Pulmonary artery endothelial cell (primary cell): Measurements from ENCODE around the gene SOX5. TPM values are rescaled to one million over a fixed set of nuclear protein-coding genes. Genes with fewer than 3 reads are reported as not detected.
"Not testable (repeated sequence)": the region's sequence is repeated elsewhere in the genome, so short reads cannot be mapped to it uniquely, and the experiment has no call there.

Experiments used
- DNase-seq: peaks from one replicate; pipeline ENCODE4 v3.0.0-alpha.2; 2011; ENCODE audit warnings: low read depth, low spot score
- total RNA-seq: library from RNA; depleted of rRNA; stranded (reverse); fragments of >200 nt; gene quantifications from 2 replicates; pipeline ENCODE4 v1.2.3, GENCODE V29; 2014

Gene SOX5
- total RNA-seq, 1 donor from 2014 or later = 1.1 TPM

DNA sequence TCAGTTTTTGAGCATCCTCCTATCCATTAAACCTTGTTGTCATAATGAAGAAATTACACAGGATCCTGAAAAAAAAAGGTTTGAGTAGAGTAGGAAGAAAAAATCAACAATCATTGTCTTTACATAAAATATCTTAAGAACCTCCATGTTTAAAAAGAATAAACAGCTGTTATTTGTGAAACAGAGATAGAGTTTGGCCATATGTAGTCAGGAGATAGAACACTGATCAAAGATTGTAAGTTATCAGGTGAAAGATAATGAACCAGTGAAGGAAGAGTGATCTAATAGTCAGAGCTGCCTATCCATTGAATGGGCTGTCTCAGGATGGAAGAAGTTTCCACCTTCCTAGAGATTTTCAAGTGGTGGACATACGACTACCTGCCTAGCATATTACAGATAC lies 397.1 kb downstream of the SOX5 start:
- DNase-seq = no peak

DNA sequence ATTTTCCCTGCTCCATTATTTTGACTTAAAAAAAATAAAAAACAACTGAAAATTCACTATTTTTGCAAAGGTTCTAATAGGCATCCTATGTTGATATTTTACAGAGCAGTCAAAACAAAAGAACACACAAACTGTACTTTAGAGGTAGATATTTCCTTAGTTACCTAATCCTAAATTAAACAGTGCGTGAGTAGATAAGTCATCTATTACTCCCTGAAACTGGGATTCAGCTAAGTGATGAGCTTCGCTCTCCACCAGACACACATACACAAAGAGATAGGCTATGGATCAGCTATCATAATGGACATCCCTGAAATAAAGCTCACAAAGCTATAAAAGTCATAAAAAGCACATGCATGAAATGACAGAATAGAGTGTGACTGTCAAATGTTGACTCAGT lies 398.7 kb downstream of the SOX5 start:
- no peak for DNase-seq

DNA sequence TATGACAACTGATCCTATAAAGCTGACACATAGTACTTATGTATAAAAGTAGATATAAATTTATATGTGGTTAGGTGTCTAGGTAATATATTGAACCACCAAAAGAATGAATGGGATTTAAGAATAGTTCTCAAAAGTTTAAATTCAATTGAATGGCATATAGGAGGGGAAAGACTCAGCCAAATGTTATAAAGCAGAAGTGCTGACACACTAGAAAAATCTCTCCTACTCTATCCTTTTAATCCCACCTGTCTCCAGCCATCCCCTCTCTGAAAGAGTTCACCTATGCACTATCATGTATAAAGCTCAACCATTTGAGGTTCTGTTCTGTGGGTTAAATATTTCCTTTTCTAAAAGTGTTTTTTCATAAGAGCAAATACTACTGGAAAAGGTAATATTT lies 400.7 kb downstream of the SOX5 start:
- DNase-seq = no peak

DNA sequence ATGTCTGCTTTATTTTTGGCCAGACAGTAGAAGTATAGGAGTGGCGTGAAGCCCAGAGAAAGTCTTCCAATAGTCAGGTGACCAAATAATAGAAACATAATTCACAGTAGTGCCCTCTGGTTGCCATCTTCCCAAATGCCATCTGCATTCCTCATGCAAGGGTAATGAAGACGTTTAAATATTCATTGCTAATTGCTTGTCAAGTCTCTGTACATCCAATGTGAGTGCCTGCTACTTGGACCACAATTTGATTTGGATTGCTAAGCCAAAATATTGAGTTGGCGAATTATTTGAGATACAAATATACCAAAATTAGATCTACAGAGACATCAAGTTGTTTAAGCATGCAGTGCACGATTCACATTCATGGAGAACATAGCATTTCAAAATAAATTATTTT lies 402.7 kb downstream of the SOX5 start:
- DNase-seq = no peak

DNA sequence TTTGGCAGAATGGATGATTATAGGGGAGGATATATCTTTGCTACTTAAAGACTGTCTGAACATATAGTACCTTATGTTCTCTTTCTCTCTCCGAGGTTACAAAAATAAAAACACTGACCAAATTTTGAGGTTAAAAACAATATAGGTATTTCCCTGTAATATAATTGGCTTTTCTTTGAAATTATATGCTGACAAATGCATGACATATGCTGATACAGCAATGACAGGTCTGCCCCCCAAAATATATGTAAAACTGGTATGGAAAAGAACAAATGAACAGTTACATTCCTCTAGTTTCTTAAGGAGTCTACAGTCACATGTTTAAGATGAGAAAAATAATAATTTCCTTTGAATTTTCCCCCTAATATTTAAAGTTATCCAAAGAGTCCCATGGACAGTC lies 405.7 kb downstream of the SOX5 start:
- no peak for DNase-seq

DNA sequence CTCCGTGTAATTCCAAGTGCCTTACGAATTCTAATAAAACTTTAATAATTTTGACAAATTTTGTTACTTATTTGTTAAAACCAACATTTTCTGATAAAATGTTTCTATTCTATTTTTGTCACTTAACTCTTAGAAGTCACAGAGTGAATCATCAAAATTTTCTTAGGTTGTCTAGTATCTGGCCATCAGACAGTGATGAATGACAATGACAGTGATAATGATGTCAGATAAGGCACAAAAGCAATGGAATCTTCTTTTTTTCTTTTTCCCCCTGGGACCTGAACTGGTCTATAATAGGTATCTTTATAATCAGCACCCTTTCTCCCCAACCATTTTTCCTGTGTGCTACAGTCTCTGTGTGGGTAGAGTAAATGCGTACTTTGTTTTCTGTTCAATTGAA lies 407.3 kb downstream of the SOX5 start:
- no peak for DNase-seq

DNA sequence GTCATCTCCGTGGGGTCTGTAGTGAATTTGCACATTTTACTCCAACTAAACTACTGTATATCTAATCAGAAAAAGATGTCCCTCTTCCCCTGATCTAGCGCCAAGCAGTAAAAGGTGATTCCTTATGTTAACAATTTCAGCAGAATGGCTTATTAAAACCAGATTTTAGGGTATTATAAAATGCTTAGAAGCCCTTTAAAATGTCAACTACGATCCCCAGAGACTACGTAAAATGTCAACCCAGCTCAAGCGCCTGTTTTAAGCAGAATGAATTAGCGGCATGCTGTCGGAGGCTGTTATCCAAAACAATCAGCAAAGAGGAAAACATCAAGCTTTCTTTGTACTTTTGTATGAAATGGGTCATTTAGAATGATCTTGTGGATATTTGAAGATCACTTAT lies 408.9 kb downstream of the SOX5 start:
- no peak for DNase-seq

DNA sequence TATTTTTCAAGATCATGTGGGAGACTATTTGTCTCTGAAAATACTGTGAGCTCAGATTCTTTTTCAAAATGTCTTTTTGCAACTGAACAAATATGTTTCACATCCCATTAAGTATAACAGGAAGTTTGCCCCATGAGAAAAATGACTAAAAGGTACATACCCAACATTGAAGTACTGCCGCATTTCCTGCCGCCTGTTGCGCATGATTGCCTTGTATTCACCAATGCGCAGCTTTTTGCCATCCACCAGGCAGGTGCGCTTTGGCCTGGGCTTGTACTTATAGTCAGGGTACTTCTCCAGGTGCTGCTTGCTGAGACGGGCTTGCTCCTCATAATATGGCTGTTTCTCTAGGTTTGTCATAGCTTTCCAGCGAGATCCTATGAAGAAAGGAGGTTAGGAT lies 413.2 kb downstream of the SOX5 start:
- no peak for DNase-seq

DNA sequence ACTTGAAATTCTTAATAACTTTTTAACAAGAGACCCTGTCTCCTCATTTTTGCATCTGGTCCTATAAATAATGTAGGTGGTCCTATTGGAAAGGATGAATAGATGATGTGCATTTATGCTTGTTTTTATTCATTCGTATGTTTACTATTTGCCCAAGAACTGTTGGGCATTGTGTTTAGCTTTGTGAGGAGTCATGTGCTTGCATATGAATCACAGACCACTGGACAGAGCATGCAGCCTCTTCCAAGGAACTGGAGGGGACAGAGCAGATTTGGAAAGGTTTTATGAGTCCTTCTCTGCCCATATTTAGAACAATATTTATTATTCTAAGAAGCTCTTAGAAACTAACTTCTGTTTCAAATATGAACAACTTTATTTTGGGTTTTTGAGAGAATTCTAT lies 414.0 kb downstream of the SOX5 start:
- no peak for DNase-seq

DNA sequence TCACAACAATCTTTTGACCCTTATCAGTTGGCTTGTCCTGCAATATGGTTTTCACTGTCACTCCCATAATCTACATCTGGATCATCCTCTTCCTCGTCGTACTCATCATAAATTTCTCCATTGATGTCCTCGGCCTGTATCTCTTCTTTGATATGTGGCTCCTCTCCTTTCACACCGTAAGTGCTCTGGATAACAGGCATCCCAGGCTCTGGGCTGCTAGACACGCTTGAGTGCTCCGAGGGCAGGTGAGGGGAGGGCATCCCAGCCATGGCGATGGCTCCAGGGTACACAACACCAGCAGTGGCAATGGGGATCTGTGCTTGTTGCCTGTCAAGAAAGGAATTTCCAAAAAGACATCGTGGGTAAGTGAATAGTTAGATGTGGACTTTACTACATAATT lies 415.3 kb downstream of the SOX5 start:
- no peak for DNase-seq

DNA sequence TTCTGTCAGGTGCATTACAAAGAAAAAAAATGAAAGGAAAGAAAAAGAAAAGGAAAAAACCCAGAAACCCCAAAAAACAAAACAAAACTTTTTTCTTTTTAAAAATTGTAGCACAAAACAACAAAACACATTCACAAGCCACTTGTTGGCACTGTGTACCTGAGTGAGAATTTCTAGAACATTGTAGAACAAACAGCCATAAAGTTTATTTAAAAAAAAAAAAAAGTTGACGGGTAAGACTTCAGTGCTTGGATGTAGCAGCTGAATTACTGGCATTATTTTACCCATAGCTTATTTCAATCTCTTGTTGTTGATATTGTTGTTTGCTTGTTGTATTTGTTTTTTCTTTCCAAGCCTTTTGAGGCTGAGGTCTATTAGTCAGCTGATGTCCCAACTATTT lies 415.8 kb downstream of the SOX5 start:
- no peak for DNase-seq

DNA sequence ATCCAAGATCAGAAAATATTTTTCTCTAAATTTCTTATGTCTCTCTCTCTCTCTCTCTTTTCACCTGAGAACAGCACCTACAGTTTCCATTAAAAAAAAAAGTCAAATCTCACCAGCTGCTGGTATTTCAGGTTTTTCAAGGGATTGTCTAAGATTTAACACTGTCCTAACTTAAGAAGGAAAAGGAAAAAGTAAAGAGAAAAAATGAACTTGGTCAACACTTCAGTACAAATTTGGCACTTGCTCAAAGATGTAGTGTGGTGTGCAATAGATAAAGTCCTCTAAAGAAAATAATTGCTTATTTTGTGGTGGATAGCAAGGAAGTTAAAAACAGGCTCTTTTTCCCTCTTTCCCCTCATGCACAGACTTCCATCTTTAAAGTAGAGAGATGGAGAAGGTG lies 416.2 kb downstream of the SOX5 start:
- DNase-seq = no peak

DNA sequence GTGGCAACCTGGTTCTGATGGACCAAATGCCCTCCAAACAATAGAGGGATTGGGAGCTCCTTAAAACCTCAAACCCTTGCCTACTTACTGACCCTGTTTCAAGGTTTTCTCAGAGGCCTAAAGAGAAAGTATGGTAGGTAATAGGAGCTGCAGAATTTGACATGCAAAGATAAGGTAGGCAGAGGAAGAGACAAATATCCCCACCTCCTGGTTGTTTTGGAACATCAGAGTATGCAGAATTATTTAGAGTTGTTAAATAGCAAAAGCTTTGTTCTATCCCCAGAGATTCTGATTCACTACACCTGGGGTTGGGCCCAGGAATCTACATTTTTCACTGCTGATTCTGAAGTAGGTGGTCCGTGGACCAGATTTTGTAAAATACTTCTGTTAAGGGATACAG lies 421.2 kb downstream of the SOX5 start:
- DNase-seq = no peak

DNA sequence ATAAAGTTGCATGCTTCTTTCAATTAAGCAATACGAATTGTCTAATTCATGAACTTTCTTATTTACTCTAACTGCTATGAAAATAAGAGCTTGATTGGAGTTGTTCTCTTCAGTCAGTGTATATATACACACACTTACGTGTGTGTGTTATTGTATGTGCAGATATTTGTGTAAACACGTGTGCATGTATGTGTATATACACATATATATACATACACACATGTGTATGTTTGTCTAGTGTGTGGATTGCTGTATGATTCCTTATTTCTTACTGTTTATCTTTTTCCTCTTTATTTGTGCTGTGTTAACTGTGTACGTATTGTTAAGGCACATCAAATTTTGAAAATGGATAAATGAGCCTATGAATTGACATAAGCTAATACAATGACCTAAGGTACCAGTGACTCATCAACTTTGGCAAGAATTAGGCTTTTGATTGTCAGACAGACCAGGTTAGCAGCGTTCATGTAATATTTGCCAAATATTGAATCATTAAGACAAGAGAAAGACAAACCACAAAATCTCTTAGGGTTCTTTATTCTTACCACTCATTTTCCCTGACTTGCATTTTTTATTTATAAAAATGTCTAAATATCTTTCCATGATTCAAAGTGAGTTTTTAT lies 423.9 kb downstream of the SOX5 start:
- DNase-seq = no peak

DNA sequence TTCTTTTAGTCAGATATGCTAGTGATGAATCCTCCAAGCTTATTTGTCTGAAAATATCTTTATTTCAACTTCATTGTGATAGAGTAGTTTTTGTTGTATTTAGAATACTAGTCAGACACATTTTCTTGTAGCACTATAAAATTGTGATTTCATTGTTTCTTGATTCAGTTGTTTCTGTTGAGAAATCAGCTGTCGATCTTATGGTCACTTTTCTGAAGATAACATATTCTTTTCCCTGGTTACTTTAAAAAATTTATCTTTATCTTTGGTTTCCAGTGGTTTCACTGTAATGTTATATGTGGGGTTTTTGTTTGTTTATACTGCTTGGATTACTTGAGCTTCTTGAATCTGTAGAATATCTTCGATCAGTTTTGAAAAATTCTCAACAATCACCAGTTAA lies 426.1 kb downstream of the SOX5 start:
- no peak for DNase-seq

DNA sequence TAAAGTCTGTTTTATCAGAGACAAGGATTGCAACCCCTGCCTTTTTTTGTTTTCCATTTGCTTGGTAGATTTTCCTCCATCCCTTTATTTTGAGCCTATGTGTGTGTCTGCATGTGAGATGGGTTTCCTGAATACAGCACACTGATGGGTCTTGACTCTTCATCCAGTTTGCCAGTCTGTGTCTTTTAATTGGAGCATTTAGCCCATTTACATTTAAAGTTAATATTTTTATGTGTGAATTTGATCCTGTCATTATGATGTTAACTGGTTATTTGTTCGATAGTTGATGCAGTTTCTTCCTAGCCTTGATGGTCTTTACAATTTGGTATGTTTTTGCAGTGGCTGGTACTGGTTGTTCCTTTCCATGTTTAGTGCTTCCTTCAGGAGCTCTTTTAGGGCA lies 430.0 kb downstream of the SOX5 start:
- DNase-seq = not testable (repeated sequence)

DNA sequence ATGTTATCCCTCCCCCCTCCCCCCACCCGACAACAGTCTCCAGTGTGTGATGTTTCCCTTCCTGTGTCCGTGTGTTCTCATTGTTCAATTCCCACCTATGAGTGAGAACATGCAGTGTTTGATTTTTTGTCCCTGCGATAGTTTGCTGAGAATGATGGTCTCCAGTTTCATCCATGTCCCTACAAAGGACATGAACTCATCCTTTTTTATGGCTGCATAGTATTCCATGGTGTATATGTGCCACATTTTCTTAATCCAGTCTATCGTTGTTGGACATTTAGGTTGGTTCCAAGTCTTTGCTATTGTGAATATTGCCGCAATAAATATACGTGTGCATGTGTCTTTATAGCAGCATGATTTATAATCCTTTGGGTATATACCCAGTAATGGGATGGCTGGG lies 433.7 kb downstream of the SOX5 start:
- not testable (repeated sequence) for DNase-seq

DNA sequence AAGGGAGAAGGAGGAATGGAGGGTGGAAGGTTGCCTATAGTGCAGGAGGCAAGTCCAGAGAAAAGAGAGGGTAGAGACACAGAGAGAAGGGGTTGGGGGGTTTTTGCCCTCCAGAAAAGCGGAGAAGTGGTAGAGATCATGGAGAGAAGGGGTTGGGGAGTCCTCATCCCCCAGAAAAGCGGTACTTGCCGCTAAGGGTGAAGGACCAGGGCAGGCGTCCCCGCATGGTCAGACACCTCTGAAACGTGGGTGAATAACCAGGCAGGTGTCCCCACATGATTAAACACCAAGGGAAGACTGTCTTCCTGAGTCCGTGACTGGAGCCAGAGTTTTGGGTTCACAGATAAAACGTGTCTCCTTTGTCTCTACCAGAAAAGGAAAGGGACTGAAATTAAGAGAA lies 439.0 kb downstream of the SOX5 start:
- no peak for DNase-seq

DNA sequence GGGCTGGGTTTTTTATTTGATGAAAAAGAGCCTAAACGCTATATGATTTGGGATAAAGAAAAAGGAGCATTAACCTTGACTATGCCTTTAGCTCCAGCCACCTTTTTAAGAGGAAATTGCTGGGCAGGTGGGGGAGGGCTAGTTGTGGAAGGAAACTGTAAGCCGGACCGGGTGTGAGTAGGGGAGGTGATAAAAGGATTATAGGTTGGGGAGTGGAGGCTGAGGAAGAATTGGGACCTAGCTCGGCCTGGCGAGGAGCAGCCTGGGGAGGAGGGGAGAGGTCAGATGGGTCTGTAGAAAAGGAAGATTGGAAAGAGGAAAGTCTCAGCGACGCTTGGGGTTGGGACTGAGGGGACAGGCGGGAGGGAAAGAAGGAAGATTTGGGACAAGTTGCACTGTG lies 439.6 kb downstream of the SOX5 start:
- DNase-seq = not testable (repeated sequence)

DNA sequence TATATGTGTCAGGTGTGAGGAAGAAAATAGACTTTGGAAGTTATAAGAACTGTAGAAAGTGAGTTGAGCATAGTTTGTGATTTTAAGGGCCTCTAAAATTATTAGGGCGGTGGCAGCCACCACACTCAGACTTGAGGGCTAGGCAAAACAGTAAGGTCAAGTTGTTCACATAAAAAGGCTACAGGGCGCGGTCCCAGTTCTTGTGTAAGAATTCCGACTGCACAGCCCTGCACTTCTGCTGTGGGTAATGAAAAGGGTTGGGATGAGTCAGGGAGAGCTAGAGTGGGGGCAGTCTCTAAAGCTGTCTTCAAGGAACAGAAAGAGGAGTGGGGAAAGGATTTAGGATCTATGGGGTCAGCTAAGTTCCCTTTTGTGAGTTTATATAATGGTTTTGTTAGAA lies 441.7 kb downstream of the SOX5 start:
- DNase-seq = not testable (repeated sequence)

DNA sequence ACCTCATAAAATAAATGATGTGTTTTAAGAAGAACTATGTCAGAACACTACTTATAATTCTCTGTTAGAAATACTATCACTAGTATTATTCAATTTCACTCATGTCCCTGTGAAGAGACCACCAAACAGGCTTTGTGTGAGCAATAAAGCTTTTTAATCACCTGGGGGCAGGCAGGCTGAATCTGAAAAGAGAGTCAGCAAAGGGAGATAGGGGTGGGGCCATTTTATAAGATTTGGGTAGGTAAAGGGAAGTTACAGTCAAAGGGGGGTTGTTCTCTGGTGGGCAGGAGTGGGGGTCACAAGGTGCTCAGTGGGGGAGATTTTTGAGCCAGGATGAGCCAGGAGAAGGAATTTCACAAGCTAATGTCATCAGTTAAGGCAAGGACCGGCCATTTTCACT lies 443.7 kb downstream of the SOX5 start:
- DNase-seq = not testable (repeated sequence)

DNA sequence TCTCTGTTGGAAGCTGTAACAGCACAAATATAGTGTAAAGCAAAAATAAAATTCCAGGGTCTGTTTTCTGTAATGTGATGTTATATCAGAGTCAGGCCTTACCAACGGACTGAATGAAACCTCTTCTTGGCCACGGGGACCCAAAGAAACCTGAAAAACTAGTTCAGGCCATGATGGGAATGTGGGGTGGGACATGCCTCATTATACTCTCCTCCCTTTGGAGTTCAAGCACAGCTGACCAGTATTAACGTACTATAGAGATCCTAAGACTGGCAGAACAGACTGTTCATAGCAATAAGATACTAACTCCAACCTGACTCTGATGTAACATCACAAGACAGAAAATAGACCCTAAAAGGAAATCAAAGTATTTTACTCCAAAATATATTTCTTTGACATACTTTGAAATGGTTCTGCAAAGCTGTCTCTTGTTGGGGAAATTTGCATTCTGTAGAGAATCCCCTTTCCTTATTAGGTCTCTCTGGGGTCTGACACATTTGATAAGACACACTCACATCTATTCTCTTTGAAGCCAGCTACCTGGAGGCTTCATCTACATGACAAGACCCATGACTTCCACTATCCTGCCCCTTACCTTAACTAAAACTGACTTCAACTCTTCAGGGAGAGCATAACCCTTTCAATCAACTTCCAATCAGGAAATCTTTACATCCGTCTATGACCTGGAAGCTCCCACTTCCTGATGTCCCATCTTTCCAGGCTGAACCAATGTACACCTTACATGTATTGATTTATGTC lies 444.6 kb downstream of the SOX5 start:
- DNase-seq = no peak

DNA sequence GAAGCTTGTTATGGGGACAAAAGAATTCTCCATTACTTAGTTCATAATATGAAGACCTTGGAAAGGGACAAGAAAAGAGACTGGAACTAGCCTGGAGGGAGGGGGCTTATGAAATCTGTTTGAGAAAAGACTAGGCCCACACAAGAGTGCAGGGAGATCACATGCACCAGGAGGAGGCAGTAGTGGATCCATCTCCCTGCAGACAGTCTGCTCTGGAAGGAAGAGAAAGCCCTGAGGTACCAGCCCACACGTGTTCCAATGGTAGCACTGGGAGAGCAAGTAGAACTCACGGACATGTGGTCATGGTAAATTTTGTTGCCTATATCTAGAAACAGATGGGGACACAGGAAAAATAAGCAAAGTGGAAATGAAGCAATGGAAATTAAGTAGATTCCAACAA lies 445.4 kb downstream of the SOX5 start:
- no peak for DNase-seq
